GM12878 (cell line): Measurements from ENCODE around the gene ITM2C. TPM values are rescaled to one million over a fixed set of nuclear protein-coding genes. Genes with fewer than 3 reads are reported as not detected.

Experiments used
- CEBPZ ChIP-seq: fragments of 150-350 bp; IDR thresholded peaks from 2 replicates; pipeline ENCODE4 v1.6.1; 2016; ENCODE audit warnings: low read depth, low read length
- ELK1 ChIP-seq: IDR thresholded peaks from 2 replicates; pipeline ENCODE4 v1.6.1; 2012; ENCODE audit warnings: low read depth, low read length, improper control_type of control experiment
- EP300 ChIP-seq, 2 experiments: fragments of 150-350 bp in 1 of 2; IDR thresholded peaks; 2 replicates each; pipeline ENCODE4 v1.6.1; 2011 to 2012; ENCODE audit warnings: low read depth in 2 of 2, low read length in 2 of 2, borderline replicate concordance in 1 of 2, improper control_type of control experiment in 1 of 2, inconsistent platforms in 1 of 2; ENCODE audit not compliant: control insufficient read depth in 1 of 2
- EZH2 ChIP-seq: IDR thresholded peaks from 2 replicates; pipeline ENCODE4 v1.6.1; 2012; ENCODE audit warnings: low read depth, mild to moderate bottlenecking, control low read depth, inconsistent platforms, low read length, borderline replicate concordance; ENCODE audit not compliant: control insufficient read depth
- IRF3 ChIP-seq: fragments of 450-650 bp; IDR thresholded peaks from 2 replicates; pipeline ENCODE4 v1.6.1; 2014; ENCODE audit warnings: mild to moderate bottlenecking
- IRF5 ChIP-seq: fragments of 450-650 bp; IDR thresholded peaks from 2 replicates; pipeline ENCODE4 v1.6.1; 2017; ENCODE audit warnings: borderline replicate concordance
- JUNB ChIP-seq: IDR thresholded peaks from 2 replicates; pipeline ENCODE4 v1.6.1; 2016; ENCODE audit warnings: antibody characterized with exemption, mild to moderate bottlenecking
- KAT2A ChIP-seq: conservative IDR thresholded peaks from 2 replicates; pipeline ENCODE4 v1.6.1; 2011; ENCODE audit warnings: low read depth, low read length; ENCODE audit not compliant: control insufficient read depth
- MTA3 ChIP-seq: IDR thresholded peaks from 2 replicates; pipeline ENCODE4 v1.6.1; 2012; ENCODE audit warnings: low read length, inconsistent platforms, borderline replicate concordance
- NR2C1 ChIP-seq: fragments of 450-650 bp; IDR thresholded peaks from 2 replicates; pipeline ENCODE4 v1.6.1; 2017; ENCODE audit warnings: antibody characterized with exemption, mild to moderate bottlenecking, moderate library complexity
- PML ChIP-seq: IDR thresholded peaks from 2 replicates; pipeline ENCODE4 v1.6.1; 2012; ENCODE audit warnings: low read length, inconsistent platforms
- RCOR1 ChIP-seq: conservative IDR thresholded peaks from 2 replicates; pipeline ENCODE4 v1.6.1; 2012; ENCODE audit warnings: low read depth, low read length, improper control_type of control experiment
- SIN3A ChIP-seq: IDR thresholded peaks from 2 replicates; pipeline ENCODE4 v1.6.1; 2012; ENCODE audit warnings: low read depth, low read length, improper control_type of control experiment
- SREBF2 ChIP-seq: IDR thresholded peaks from 2 replicates; pipeline ENCODE4 v1.6.1; 2012; ENCODE audit warnings: mild to moderate bottlenecking, low read length
- TAF1 ChIP-seq: IDR thresholded peaks from 2 replicates; pipeline ENCODE4 v1.6.1; 2011; ENCODE audit warnings: mild to moderate bottlenecking, low read depth, low read length, borderline replicate concordance
- USF1 ChIP-seq: IDR thresholded peaks from 2 replicates; pipeline ENCODE4 v1.6.1; 2011; ENCODE audit warnings: borderline replicate concordance, low read depth, mild to moderate bottlenecking, moderate library complexity, mixed read lengths, low read length; ENCODE audit not compliant: insufficient read depth; ENCODE audit errors: extremely low read length
- YY1 ChIP-seq: IDR thresholded peaks from 2 replicates; pipeline ENCODE4 v1.6.1; 2011; ENCODE audit warnings: low read depth, mild to moderate bottlenecking, low read length
- ZBTB33 ChIP-seq: fragments of 450-650 bp; IDR thresholded peaks from 2 replicates; pipeline ENCODE4 v1.6.1; 2017; ENCODE audit warnings: mild to moderate bottlenecking
- ZNF207 ChIP-seq: fragments of 450-650 bp; IDR thresholded peaks from 2 replicates; pipeline ENCODE4 v1.6.1; 2014; ENCODE audit warnings: antibody characterized with exemption, mild to moderate bottlenecking, borderline replicate concordance
- ZNF274 ChIP-seq: IDR thresholded peaks from one replicate; pipeline ENCODE4 v1.8.0; 2011; ENCODE audit not compliant: insufficient read length, insufficient read depth
- polyA plus RNA-seq, 11 experiments: library from polyadenylated mRNA; depleted of rRNA in 4 of 11; unstranded in 6 of 11; stranded (reverse) in 5 of 11; fragments of >200 nt; fragmentation: Nextera tagmentation in 4 of 11; fragmentation: Illumina TruSeq in 1 of 11; extraction: Ambion mirVana in 4 of 11; extraction: Trizol in 1 of 11; gene quantifications; 1 replicate in 1 of 11; 2 replicates in 10 of 11; pipeline versions ENCODE4 v1.2.1 to v1.2.3, GENCODE V29; 2011 to 2016; ENCODE audit warnings: inconsistent platforms in 2 of 11, missing spikeins in 2 of 11, low read depth in 1 of 11
- total RNA-seq, 4 experiments: library from RNA; depleted of rRNA in 3 of 4; stranded (reverse); fragments of >200 nt in 3 of 4; fragmentation: Illumina TruSeq in 1 of 4; extraction: Trizol in 1 of 4; gene quantifications; 2 replicates each; pipeline versions ENCODE4 v1.2.1 to v1.2.3, GENCODE V29; 2013 to 2021

The ITM2C gene
- total and polyA plus RNA-seq, 10 of the 15 experiments (the other 5 are each of a cell fraction or from before 2014, with no cell fraction given) = 5.4 to 195 (median 149) TPM

- TF ChIP-seq KAT2A (no peak), ZBTB33 (no peak), ZNF207 (no peak), EZH2 (no peak), YY1 (no peak), PML (no peak), MTA3 (no peak; the same call in 1 of the 2 replicates), ZNF274 (no peak), SIN3A (no peak), IRF3 (no peak), EP300 (IDR thresholded peaks at IDR 0.05; ENCODE audit: borderline replicate concordance in 1 of 2, control insufficient read depth in 1 of 2, low read depth in 2 of 2, low read length in 2 of 2) (peak in 1 of 2 experiments; percentile 62; a peak in 2 of 4 replicates), TAF1 (no peak), ELK1 (no peak), CEBPZ (no peak), SREBF2 (no peak), RCOR1 (no peak), USF1 (no peak), IRF5 (no peak), JUNB (peak; percentile 10; the same call in 1 of the 2 replicates), NR2C1 (no peak)
Observed at GRCh38 chr2:230873661-230874401, 9.1 kb downstream of the ITM2C start (continued).
